HepG2 (cell line): ENCODE measurements around the gene MTREX. TPM values are rescaled to one million over a fixed set of nuclear protein-coding genes. Genes with fewer than 3 reads are reported as not detected.

Experiments used
- ATAC-seq: fragments of 200-7000 bp; cut with Tn5 transposase; 3 replicates; pipeline ENCODE4 v1.9.1; 2020; ENCODE audit warnings: mild to moderate bottlenecking, moderate library complexity
- BruUV-seq: library from RNA; stranded (reverse); fragments of 400-500 nt; replicated peaks from 2 replicates; lab custom pipeline; 2021; lab: Mats Ljungman, UMichigan
- CTCF ChIA-PET: fragments of 300-600 bp; formaldehyde crosslinking; extraction: SDS; loops from one replicate; lab custom pipeline; 2021; ENCODE audit warnings: low total read pairs, inconsistent platforms, low intra/inter-chr PET ratio; lab: Yijun Ruan, JAX
- POLR2A ChIA-PET: fragments of 350-600 bp; sonication (Branson Sonifier 250); formaldehyde crosslinking; loops from one replicate; lab custom pipeline; 2020; ENCODE audit warnings: antibody characterized with exemption, inconsistent platforms; lab: Yijun Ruan, JAX
- DNase-seq: peaks from one replicate; pipeline ENCODE4 v3.0.0-alpha.2; 2015; ENCODE audit warnings: low spot score
- FAIRE-seq: peaks from 3 replicates; lab custom pipeline; 2011; peaks lifted over from hg19 to GRCh38; lab: Jason Lieb, UNC
- H2AFZ ChIP-seq: one replicate; pipeline ENCODE4 v1.6.1; 2011; ENCODE audit warnings: low read length, inconsistent platforms
- H3K27ac ChIP-seq: fragments of 300-600 bp; 3 replicates; pipeline ENCODE4 v1.8.0; 2011; ENCODE audit warnings: mixed run types, mild to moderate bottlenecking, mixed read lengths, low read length, inconsistent platforms; ENCODE audit not compliant: insufficient read depth; ENCODE audit errors: extremely low read length
- H3K27me3 ChIP-seq, 2 experiments: fragments of 200-600 bp in 1 of 2; 2 replicates in 1 of 2; 3 replicates in 1 of 2; pipeline versions ENCODE4 v1.6.0 to v1.8.0; 2011; ENCODE audit warnings: low read length in 2 of 2, mild to moderate bottlenecking in 2 of 2, moderate library complexity in 2 of 2, inconsistent platforms in 1 of 2; ENCODE audit not compliant: insufficient read depth in 2 of 2, control insufficient read depth in 1 of 2
- H3K36me3 ChIP-seq, 2 experiments: fragments of 200-600 bp in 1 of 2; replicated peaks in 1 of 2; 2 replicates in 1 of 2; 3 replicates in 1 of 2; pipeline versions ENCODE4 v1.5.1 to v1.8.0; 2011; ENCODE audit warnings: low read length in 2 of 2, inconsistent platforms in 1 of 2; ENCODE audit not compliant: insufficient read depth in 2 of 2, control insufficient read depth in 1 of 2
- H3K4me1 ChIP-seq: 2 replicates; pipeline ENCODE4 v1.5.1; 2012; ENCODE audit warnings: low read length, inconsistent platforms; ENCODE audit not compliant: insufficient read depth
- H3K4me2 ChIP-seq: 2 replicates; pipeline ENCODE4 v1.6.0; 2011; ENCODE audit warnings: low read depth, low read length, inconsistent platforms
- H3K4me3 ChIP-seq, 3 experiments: fragments of 200-600 bp in 1 of 3; sonication (generic), shearing (Covaris generic) in 1 of 3; replicated peaks in 1 of 3; 2 replicates each; pipeline ENCODE4 v1.5.1; 2011 to 2016; ENCODE audit warnings: low read length in 3 of 3, inconsistent platforms in 2 of 3, low read depth in 2 of 3, mild to moderate bottlenecking in 2 of 3, control low read depth in 1 of 3, mixed read lengths in 1 of 3; ENCODE audit not compliant: insufficient read depth in 1 of 3
- H3K79me2 ChIP-seq: one replicate; pipeline ENCODE4 v1.6.1; 2011; ENCODE audit warnings: low read length, inconsistent platforms; ENCODE audit not compliant: insufficient read depth
- H3K9ac ChIP-seq: 2 replicates; pipeline ENCODE4 v1.6.0; 2011; ENCODE audit warnings: mild to moderate bottlenecking, low read depth, low read length, inconsistent platforms; ENCODE audit not compliant: insufficient read depth
- H3K9me3 ChIP-seq: 2 replicates; pipeline ENCODE4 v1.5.1; 2012; ENCODE audit warnings: mild to moderate bottlenecking, low read length
- H4K20me1 ChIP-seq: 2 replicates; pipeline ENCODE4 v1.6.0; 2011; ENCODE audit warnings: inconsistent platforms, mild to moderate bottlenecking, low read length, moderate library complexity; ENCODE audit not compliant: insufficient read depth
- CEBPB ChIP-seq: IDR thresholded peaks from 2 replicates; pipeline ENCODE4 v1.6.1; 2011; ENCODE audit warnings: low read depth, low read length, improper control_type of control experiment, borderline replicate concordance
- CEBPG ChIP-seq: IDR thresholded peaks from 2 replicates; pipeline ENCODE4 v1.6.1; 2016
- NFRKB ChIP-seq: fragments of 450-650 bp; IDR thresholded peaks from 2 replicates; pipeline ENCODE4 v1.6.1; 2017
- RCOR2 ChIP-seq: IDR thresholded peaks from 2 replicates; pipeline ENCODE4 v1.6.1; 2016; ENCODE audit warnings: missing biosample characterization, missing genetic modification reagents
- SP4 ChIP-seq: sonication (generic); formaldehyde crosslinking; IDR thresholded peaks from 2 replicates; pipeline ENCODE4 v1.8.1; 2023; ENCODE audit warnings: mild to moderate bottlenecking, missing genetic modification reagents
- WGBS: methylation state at CpG from one replicate; pipeline ENCODE4 v1.1.6; 2017; ENCODE audit warnings: low lambda C conversion rate; 5-methylcytosine and 5-hydroxymethylcytosine counted together
- in situ Hi-C: cut with HindIII; loops from 2 replicates; pipeline ENCODE4 v1.10.0; 2017; ENCODE audit warnings: low pct_unique_long_range_greater_than_20kb; ENCODE audit not compliant: extremely low pct_ligation_motif_present
- intact Hi-C: fragments of 100-400 bp; cut with micrococcal nuclease; formaldehyde crosslinking; loops from one replicate; pipeline ENCODE4 v1.10.0; 2022; ENCODE audit not compliant: unreplicated experiment
- polyA plus RNA-seq, 8 experiments: library from polyadenylated mRNA; depleted of rRNA in 3 of 8; stranded (reverse) in 7 of 8; unstranded in 1 of 8; fragments of >200 nt; fragmentation: Illumina TruSeq in 4 of 8; extraction: Trizol in 4 of 8; gene quantifications; 2 replicates each; pipeline versions ENCODE4 v1.2.1 to v1.2.3, GENCODE V29; 2011 to 2016; ENCODE audit warnings: low read depth in 4 of 8, missing spikeins in 1 of 8, mixed read lengths in 1 of 8; ENCODE audit not compliant: insufficient read depth in 1 of 8
- total RNA-seq, 5 experiments: library from RNA; depleted of rRNA; stranded (reverse); fragments of >200 nt; fragmentation: Illumina TruSeq; extraction: Trizol; gene quantifications; 2 replicates each; pipeline ENCODE4 v1.2.3, GENCODE V29; 2016; ENCODE audit warnings: low read depth in 1 of 5
- TF ChIP-seq, protein P1 (sequence below): sonication (generic); formaldehyde crosslinking; IDR thresholded peaks from 2 replicates; pipeline ENCODE4 v1.4.0; 2020; ENCODE audit warnings: missing genetic modification reagents, borderline replicate concordance
- TF ChIP-seq, protein P2 (sequence below): sonication (generic); formaldehyde crosslinking; IDR thresholded peaks from 2 replicates; pipeline ENCODE4 v1.5.0; 2020; ENCODE audit warnings: missing genetic modification reagents
- TF ChIP-seq, protein P3 (sequence below): IDR thresholded peaks from 2 replicates; pipeline ENCODE4 v1.6.1; 2018; ENCODE audit warnings: missing genetic modification reagents, mild to moderate bottlenecking, missing compliant biosample characterization

The MTREX gene
- total and polyA plus RNA-seq, 2 of the 13 experiments (the other 11 are each of a cell fraction or from before 2014, with no cell fraction given) = 16.4 to 91.5 TPM

DNA sequence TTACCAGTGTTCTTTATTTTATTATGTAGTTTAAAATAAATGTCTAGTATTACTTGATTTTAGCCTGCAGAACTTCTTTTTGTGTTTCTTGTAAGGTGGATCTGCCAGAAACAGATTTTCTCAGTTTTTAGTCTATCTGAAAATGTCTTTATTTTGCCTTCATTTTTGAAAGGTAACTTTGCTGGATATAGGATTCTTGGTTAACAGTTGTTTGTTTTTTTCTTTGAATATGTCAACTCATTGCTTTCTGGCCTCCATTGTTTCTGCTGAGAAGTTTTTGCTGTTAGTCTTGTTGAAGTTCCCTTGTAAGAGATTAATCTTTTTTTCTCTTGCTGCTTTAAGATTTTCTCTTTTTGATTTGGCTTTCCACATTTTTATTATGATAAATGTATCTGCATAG lies 75.5 kb downstream of the MTREX start (continued):
- TF ChIP-seq, protein P1, sequence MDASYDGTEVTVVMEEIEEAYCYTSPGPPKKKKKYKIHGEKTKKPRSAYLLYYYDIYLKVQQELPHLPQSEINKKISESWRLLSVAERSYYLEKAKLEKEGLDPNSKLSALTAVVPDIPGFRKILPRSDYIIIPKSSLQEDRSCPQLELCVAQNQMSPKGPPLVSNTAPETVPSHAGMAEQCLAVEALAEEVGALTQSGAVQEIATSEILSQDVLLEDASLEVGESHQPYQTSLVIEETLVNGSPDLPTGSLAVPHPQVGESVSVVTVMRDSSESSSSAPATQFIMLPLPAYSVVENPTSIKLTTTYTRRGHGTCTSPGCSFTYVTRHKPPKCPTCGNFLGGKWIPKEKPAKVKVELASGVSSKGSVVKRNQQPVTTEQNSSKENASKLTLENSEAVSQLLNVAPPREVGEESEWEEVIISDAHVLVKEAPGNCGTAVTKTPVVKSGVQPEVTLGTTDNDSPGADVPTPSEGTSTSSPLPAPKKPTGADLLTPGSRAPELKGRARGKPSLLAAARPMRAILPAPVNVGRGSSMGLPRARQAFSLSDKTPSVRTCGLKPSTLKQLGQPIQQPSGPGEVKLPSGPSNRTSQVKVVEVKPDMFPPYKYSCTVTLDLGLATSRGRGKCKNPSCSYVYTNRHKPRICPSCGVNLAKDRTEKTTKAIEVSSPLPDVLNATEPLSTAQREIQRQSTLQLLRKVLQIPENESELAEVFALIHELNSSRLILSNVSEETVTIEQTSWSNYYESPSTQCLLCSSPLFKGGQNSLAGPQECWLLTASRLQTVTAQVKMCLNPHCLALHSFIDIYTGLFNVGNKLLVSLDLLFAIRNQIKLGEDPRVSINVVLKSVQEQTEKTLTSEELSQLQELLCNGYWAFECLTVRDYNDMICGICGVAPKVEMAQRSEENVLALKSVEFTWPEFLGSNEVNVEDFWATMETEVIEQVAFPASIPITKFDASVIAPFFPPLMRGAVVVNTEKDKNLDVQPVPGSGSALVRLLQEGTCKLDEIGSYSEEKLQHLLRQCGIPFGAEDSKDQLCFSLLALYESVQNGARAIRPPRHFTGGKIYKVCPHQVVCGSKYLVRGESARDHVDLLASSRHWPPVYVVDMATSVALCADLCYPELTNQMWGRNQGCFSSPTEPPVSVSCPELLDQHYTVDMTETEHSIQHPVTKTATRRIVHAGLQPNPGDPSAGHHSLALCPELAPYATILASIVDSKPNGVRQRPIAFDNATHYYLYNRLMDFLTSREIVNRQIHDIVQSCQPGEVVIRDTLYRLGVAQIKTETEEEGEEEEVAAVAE (CRISPR knock-in tag) = no peak
- no peak for TF ChIP-seq RCOR2 (CRISPR knock-in tag)

DNA sequence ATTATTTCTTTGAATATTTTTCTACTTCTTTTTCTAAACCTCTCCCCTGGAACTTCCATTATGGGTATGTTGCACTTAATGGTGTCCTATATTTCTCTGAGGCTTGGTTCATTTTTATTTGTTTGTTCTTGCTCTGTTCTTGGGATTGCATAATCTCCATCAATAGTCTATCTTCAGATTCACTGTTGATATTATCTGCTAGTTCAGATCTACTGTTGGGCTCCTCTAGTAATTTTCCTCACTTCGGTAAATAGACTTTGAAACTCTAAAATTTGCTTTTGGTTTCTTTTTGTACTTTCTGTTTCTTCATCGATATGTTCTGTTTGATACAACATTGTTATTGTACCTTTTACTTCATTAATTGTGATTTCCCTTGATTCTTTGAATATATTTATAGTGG lies 76.3 kb downstream of the MTREX start:
- H3K36me3 ChIP-seq = peaks cover 3 to 41% of the 10 kb centered on the region in 2 experiments
- H3K4me2 ChIP-seq = no peak overlapping the region
- ATAC-seq = no peak
- no peak overlapping the region for H2AFZ ChIP-seq
- in situ Hi-C loops = no loop called here
- intact Hi-C loops = no loop called here
- H3K27ac ChIP-seq = no peak overlapping the region
- H3K9ac ChIP-seq = no peak overlapping the region
- no peak overlapping the region for H3K4me3 ChIP-seq
- no peak for FAIRE-seq
- WGBS = 93% methylated on average over 2 of the region's 2 CpGs
- no peaks in the 10 kb centered on the region for H3K4me1 ChIP-seq
- DNase-seq = no peak
- BruUV-seq = no TSS peak
- no peaks in the 10 kb centered on the region for H4K20me1 ChIP-seq
- no peak for TF ChIP-seq NFRKB
- no peak for TF ChIP-seq SP4
- peak; percentile 10; the same call in 1 of the 2 replicates for TF ChIP-seq CEBPB
- TF ChIP-seq, protein P2, sequence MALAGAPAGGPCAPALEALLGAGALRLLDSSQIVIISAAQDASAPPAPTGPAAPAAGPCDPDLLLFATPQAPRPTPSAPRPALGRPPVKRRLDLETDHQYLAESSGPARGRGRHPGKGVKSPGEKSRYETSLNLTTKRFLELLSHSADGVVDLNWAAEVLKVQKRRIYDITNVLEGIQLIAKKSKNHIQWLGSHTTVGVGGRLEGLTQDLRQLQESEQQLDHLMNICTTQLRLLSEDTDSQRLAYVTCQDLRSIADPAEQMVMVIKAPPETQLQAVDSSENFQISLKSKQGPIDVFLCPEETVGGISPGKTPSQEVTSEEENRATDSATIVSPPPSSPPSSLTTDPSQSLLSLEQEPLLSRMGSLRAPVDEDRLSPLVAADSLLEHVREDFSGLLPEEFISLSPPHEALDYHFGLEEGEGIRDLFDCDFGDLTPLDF (CRISPR knock-in tag) = no peak
- TF ChIP-seq CEBPG (CRISPR knock-in tag) = 0 out of 2 replicates have a peak, but pooled peaks have one; percentile 30
- TF ChIP-seq, protein P3, sequence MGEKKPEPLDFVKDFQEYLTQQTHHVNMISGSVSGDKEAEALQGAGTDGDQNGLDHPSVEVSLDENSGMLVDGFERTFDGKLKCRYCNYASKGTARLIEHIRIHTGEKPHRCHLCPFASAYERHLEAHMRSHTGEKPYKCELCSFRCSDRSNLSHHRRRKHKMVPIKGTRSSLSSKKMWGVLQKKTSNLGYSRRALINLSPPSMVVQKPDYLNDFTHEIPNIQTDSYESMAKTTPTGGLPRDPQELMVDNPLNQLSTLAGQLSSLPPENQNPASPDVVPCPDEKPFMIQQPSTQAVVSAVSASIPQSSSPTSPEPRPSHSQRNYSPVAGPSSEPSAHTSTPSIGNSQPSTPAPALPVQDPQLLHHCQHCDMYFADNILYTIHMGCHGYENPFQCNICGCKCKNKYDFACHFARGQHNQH = no peak
- no peaks in the 10 kb centered on the region for H3K79me2 ChIP-seq
- POLR2A ChIA-PET = no interaction called here
- peaks cover 5% of the 10 kb centered on the region for H3K9me3 ChIP-seq
- CTCF ChIA-PET = no interaction called here
- no peaks in the 10 kb centered on the region for H3K27me3 ChIP-seq
